Mucosa of rectum (tissue), 2 donors: ENCODE measurements around the gene DNAH11.
A peak's percentile ranks its signal among the peaks of the same experiment; 100 is the strongest.
"Not testable (repeated sequence)": the region's sequence is repeated elsewhere in the genome, so short reads cannot be mapped to it uniquely, and the experiment has no call there.

ENCODE experiments used
- H3K27ac ChIP-seq, 2 donors: one replicate each; pipeline ENCODE4 v1.7.0; 2013; ENCODE audit warnings: inconsistent platforms in 2 of 2, low read depth in 2 of 2, low read length in 2 of 2
- H3K27me3 ChIP-seq, 2 donors: one replicate each; pipeline ENCODE4 v1.7.0; 2013; ENCODE audit warnings: low read length in 2 of 2; ENCODE audit not compliant: control insufficient read depth in 2 of 2, insufficient read depth in 2 of 2
- H3K36me3 ChIP-seq, 2 donors: one replicate each; pipeline ENCODE4 v1.7.0; 2013; ENCODE audit warnings: low read length in 2 of 2; ENCODE audit not compliant: control insufficient read depth in 2 of 2, insufficient read depth in 2 of 2
- H3K4me1 ChIP-seq, 2 donors: one replicate each; pipeline ENCODE4 v1.7.0; 2013; ENCODE audit warnings: low read length in 2 of 2, mild to moderate bottlenecking in 1 of 2; ENCODE audit not compliant: control insufficient read depth in 2 of 2, insufficient read depth in 2 of 2
- H3K4me3 ChIP-seq, 2 donors: one replicate each; pipeline ENCODE4 v1.7.0; 2013; ENCODE audit warnings: low read length in 2 of 2
- H3K9ac ChIP-seq, 2 donors: one replicate each; pipeline ENCODE4 v1.7.0; 2013; ENCODE audit warnings: low read length in 2 of 2, low read depth in 1 of 2, mild to moderate bottlenecking in 1 of 2
- H3K9me3 ChIP-seq, 2 donors: one replicate each; pipeline ENCODE4 v1.7.0; 2013; ENCODE audit warnings: low read length in 2 of 2; ENCODE audit not compliant: control insufficient read depth in 2 of 2
- donor health status: healthy.
- donor health status: Normal muscosa, but diverticular disease.

DNAH11 gene

DNA sequence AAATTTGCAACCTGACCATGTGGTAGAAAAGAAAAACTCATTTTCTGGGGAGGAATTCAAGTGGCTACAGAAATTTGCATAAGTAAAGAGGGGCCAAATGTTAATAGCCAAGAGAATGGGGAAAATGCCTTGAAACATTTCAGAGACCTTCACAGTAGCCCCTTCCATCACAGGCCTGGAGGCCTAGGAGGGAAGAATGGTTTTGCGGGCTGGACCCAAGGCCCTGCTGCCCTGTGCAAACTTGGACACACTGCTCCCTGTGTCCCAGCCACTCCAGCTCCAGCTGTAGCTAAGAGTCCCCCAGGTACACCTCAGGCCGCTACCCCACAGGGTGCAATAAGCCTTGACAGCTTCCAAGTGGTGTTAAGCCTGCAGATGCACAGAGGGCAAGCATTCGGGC is 16.4 kb upstream of the DNAH11 start:
- H3K36me3 ChIP-seq, result no peaks in the 10 kb centered on the region
- H3K4me3 ChIP-seq, result no peak overlapping the region
- no peaks in the 10 kb centered on the region for H3K9me3 ChIP-seq
- no peak overlapping the region for H3K9ac ChIP-seq
- H3K27ac ChIP-seq, result no peak overlapping the region
- H3K4me1 ChIP-seq, result no peaks in the 10 kb centered on the region
- no peaks in the 10 kb centered on the region for H3K27me3 ChIP-seq

DNA sequence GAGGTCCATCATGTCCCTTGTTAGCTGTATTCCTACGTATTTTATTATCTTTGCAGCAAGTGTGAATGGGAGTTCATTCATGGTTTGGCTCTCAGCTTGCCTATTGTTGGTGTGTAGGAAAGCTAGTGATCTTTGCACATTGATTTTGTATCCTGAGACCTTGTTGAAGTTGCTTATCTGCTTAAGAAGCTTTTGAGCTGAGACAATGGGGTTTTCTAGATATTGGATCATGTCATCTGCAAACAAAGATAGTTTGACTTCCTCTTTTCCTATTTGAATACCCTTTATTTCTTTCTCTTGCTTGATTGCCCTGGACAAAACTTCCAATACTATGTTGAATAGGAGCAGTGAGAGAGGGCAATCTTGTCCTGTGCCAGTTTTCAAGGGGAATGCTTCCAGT is 10.4 kb upstream of the DNAH11 start:
- H3K27ac ChIP-seq, H3K9me3 ChIP-seq, H3K27me3 ChIP-seq, H3K36me3 ChIP-seq, H3K9ac ChIP-seq, H3K4me1 ChIP-seq, H3K4me3 ChIP-seq: not testable (repeated sequence)

DNA sequence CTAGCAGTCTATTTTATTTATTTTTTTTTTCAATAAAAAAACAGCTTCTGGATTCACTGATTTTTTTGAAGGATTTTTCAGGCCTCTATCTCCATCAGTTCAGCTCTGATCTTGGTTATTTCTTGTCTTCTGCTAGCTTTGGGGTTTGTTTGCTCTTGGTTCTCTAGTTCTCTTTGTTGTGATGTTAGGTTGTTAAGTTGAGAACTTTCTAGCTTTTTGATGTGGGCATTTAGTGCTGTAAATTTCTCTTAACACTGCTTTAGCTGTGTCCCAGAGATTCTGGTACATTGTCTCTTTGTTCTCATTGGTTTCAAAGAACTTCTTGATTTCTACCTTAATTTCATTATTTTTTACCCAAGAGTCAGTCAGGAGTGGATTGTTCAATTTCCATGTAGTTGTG is 9.2 kb upstream of the DNAH11 start:
- H3K27me3 ChIP-seq, H3K4me1 ChIP-seq, H3K4me3 ChIP-seq, H3K36me3 ChIP-seq, H3K9me3 ChIP-seq, H3K9ac ChIP-seq, H3K27ac ChIP-seq: not testable (repeated sequence)

DNA sequence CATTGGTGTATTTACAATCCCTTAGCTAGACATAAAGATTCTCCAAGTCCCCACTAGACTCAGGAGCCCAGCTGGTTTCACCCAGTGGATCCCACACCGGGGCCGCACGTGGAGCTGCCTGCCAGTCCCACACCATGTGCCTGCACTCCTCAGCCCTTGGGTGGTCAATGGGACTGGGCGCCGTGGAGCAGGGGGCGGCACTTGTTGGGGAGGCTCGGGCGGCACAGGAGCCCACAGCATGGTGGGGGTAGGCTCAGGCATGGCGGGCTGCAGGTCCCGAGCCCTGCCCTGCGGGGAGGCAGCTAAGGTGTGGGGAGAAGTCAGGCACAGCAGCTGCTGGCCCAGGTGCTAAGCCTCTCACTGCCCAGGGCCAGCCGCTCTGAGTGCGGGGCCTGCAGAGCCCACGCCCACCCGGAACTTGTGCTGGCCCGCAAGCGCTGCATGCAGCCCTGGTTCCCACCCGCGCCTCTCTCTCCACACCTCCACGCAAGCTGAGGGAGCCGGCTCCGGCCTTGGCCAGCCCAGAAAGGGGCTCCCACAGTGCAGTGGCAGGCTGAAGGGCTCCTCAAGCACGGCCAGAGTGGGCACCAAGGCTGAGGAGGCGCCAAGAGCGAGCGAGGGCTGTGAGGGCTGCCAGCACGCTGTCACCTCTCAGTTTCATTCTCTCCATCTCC is 6.3 kb upstream of the DNAH11 start:
- not testable (repeated sequence) for H3K36me3 ChIP-seq, H3K9me3 ChIP-seq, H3K4me1 ChIP-seq, H3K4me3 ChIP-seq, H3K27ac ChIP-seq, H3K9ac ChIP-seq, H3K27me3 ChIP-seq

DNA sequence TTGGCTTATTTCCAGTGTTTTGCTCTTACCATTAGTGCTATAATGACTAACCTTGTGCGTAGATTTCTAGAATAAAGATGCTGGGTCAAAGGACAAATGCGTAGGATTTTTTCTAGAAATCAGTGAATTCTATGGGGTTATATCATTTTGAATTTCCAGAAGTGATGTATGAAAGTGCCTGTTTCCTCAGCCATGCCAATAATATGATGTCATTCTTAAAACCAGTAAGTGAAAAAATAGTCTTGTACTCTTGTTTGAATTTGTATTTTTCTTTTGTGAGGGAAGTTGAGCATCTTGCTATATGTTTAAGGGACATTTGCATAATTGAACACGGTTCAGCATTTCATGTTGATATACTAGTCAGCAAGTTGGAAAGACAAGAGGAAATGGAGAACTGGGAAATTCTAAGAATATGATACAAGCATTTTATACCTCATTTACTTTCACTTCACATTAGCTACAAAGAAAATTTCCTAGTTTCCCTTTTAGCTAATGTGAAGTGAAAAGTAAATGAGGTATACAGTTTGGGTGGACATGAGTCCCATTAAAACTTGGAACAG is 3.8 kb upstream of the DNAH11 start:
- H3K4me1 ChIP-seq, result peaks cover 4 to 5% of the 10 kb centered on the region in 2 donors
- no peak overlapping the region for H3K9ac ChIP-seq
- H3K4me3 ChIP-seq, result no peak overlapping the region
- H3K27me3 ChIP-seq, result peaks cover 9 to 15% of the 10 kb centered on the region in 2 donors
- no peaks in the 10 kb centered on the region for H3K36me3 ChIP-seq
- no peak overlapping the region for H3K27ac ChIP-seq
- H3K9me3 ChIP-seq, result no peaks in the 10 kb centered on the region

DNA sequence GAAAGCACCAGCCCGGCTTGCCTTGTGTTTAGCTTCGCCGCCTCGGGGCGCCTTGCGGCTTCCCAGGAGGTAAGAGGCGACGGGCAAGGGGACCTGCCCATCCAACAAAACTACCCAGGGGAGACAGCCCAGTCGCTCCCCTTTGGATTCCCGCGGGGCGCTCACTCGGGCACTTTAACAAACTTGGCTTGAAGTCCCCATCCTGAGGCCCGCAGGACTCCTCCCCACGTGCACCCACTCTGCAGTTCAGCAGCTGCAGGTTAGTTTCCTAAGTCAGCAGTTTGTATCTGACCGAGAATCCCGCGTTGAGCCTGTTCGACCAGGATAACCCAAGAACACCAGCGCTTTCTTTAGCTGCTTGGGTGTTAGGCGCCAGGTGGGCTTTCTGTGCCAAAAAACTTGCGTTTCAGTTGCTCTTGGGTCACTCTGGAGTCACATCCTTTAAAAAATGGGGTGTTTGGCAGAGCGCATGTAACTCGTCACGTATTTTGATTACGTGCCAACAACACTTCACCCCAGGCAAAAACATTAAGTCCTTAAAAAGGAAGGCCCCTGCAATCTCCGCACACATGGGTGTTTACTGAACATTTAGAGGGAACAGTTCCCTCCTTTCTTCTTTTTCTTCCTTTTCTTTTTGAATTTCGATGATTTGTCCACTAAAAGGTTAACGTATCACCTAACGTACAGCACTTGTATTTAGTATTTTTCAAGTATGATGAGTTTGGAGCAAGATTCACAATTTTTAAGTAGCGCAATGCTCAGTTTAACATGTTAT is 876 bp downstream of the DNAH11 start:
- Histone ChIP-seq H3K27ac (no peak overlapping the region), H3K9me3 (no peaks in the 10 kb centered on the region), H3K4me1 (peaks cover 4 to 5% of the 10 kb centered on the region in 2 donors), H3K36me3 (no peaks in the 10 kb centered on the region), H3K4me3 (peak overlapping the region in 1 of 2 donors; percentile 22), H3K9ac (no peak overlapping the region), H3K27me3 (peaks cover 11 to 22% of the 10 kb centered on the region in 2 donors)

DNA sequence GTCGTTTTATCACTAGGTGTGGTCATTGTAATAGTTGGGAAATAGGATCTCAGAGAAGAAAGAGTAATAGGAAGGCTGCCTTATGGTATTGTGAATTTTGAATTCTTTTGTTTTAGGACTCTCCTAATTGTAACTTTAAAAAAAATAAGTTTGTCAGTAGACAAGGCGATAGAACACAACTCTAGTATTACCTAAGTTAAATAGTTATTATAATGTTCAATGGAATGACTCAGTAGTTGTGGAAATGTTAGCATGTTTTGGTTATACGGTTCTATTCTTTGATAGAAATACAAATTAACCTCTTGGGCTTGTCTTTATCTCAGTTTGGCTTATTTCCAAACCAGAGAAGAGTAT is 1.4 kb downstream of the DNAH11 start:
- no peaks in the 10 kb centered on the region for H3K36me3 ChIP-seq
- no peak overlapping the region for H3K9ac ChIP-seq
- no peak overlapping the region for H3K4me3 ChIP-seq
- no peak overlapping the region for H3K27ac ChIP-seq
- peaks cover 4 to 5% of the 10 kb centered on the region in 2 donors for H3K4me1 ChIP-seq
- H3K27me3 ChIP-seq, result peaks cover 11 to 22% of the 10 kb centered on the region in 2 donors
- H3K9me3 ChIP-seq, result no peaks in the 10 kb centered on the region

DNA sequence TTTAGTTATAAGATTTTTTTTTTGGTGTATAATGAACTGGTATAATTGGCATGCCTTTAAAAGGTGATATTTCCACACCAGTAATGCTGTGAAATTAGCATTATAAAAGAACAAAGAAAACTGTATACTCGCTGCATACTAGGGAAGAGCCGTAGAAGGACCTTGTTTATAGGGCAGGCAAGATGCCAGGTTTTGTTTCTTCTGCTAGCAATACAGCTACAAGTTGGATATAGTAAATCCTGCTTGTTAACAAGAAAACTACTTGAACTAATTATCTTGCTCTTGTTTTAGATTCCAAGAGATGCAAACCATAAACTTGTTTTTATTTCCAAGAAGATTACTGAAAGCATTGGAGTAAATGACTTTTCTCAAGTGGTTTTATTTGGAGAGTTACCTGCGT is 1.9 kb downstream of the DNAH11 start:
- Histone ChIP-seq H3K9ac (no peak overlapping the region), H3K36me3 (no peaks in the 10 kb centered on the region), H3K27ac (no peak overlapping the region), H3K4me3 (no peak overlapping the region), H3K27me3 (peaks cover 9 to 22% of the 10 kb centered on the region in 2 donors), H3K9me3 (no peaks in the 10 kb centered on the region), H3K4me1 (peaks cover 4 to 5% of the 10 kb centered on the region in 2 donors)

DNA sequence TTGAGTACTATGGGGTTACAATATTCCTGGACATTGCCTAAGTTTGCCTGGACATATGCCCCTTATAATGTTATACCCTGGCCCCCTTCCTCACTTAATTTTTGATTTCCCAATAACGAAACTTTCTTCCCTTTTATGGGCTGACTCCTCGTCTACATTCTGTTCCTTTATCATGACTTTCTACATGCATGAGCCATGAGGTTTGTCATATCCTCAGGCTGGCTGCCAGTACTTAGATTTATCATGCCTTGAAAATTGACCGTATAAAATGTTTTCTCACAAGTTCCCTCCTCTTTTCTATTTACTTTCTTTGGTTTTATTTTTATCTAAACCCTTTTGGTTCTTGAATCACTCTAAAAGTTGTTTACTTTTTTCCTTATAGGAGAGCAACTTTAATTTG is 4.7 kb downstream of the DNAH11 start:
- H3K9ac ChIP-seq, result no peak overlapping the region
- H3K36me3 ChIP-seq, result no peaks in the 10 kb centered on the region
- H3K27ac ChIP-seq, result no peak overlapping the region
- H3K4me3 ChIP-seq, result no peak overlapping the region
- H3K27me3 ChIP-seq, result peaks cover 9 to 19% of the 10 kb centered on the region in 2 donors
- H3K4me1 ChIP-seq, result peaks cover 4 to 5% of the 10 kb centered on the region in 2 donors
- H3K9me3 ChIP-seq, result no peaks in the 10 kb centered on the region

DNA sequence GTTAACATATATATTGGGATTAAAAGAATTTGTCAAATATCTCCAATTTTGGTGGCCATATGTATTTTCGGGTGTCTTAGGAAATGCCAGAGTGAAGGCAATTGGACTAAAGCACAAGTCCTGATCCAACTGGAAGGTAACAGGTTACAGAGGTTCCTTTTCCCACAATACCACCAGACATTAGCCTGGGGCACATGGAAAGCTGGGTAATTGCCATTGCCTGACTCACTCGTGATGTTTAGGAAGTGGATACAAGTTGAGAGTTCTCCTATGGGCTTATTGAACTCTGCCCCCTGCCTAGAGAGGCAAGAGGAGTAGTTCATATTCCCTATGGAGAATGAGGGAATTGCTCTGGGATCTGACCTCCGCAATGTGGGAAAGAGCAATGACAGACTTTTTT is 5.7 kb downstream of the DNAH11 start:
- H3K27ac ChIP-seq, result no peak overlapping the region
- H3K9me3 ChIP-seq, result no peaks in the 10 kb centered on the region
- H3K4me1 ChIP-seq, result no peaks in the 10 kb centered on the region
- peaks cover 5 to 12% of the 10 kb centered on the region in 2 donors for H3K27me3 ChIP-seq
- no peaks in the 10 kb centered on the region for H3K36me3 ChIP-seq
- H3K4me3 ChIP-seq, result no peak overlapping the region
- no peak overlapping the region for H3K9ac ChIP-seq
